PC-3 (cell line): Measurements from ENCODE around the gene ADCY3. TPM values are rescaled to one million over a fixed set of nuclear protein-coding genes. Genes with fewer than 3 reads are reported as not detected.

ENCODE experiments used
- ATAC-seq: fragments of 200-7000 bp; cut with Tn5 transposase; 2 replicates; pipeline ENCODE4 v1.9.1; 2020; ENCODE audit warnings: mild to moderate bottlenecking, moderate library complexity
- BruUV-seq: library from RNA; stranded (reverse); fragments of 400-500 nt; replicated peaks from 2 replicates; lab custom pipeline; 2021; lab: Mats Ljungman, UMichigan
- CTCF ChIA-PET: fragments of 300-600 bp; sonication (Branson Sonifier 250); formaldehyde crosslinking; loops from one replicate; lab custom pipeline; 2022; ENCODE audit warnings: antibody characterized with exemption; lab: Charles Lee
- POLR2A ChIA-PET: fragments of 300-600 bp; sonication (Branson Sonifier 250); formaldehyde crosslinking; loops from one replicate; lab custom pipeline; 2022; ENCODE audit warnings: antibody characterized with exemption; ENCODE audit not compliant: unreplicated experiment; lab: Charles Lee
- DNase-seq: peaks from one replicate; pipeline ENCODE4 v3.0.0-alpha.2; 2015
- H2AFZ ChIP-seq: fragments of 300-600 bp; sonication (generic); 2 replicates; pipeline ENCODE4 v1.6.0; 2016; ENCODE audit warnings: antibody characterized with exemption, low read length
- H3F3A ChIP-seq: fragments of 300-600 bp; sonication (generic); one replicate; pipeline ENCODE4 v1.6.0; 2017; ENCODE audit warnings: antibody characterized with exemption, low read length, control low read depth, mild to moderate bottlenecking; ENCODE audit not compliant: unreplicated experiment
- H3K27ac ChIP-seq: fragments of 300-600 bp; sonication (generic); 2 replicates; pipeline ENCODE4 v1.5.1; 2016; ENCODE audit warnings: mild to moderate bottlenecking, low read length
- H3K27me3 ChIP-seq: fragments of 300-600 bp; sonication (generic); 2 replicates; pipeline ENCODE4 v1.6.1; 2016; ENCODE audit warnings: low read length, mixed read lengths
- H3K36me3 ChIP-seq: fragments of 300-600 bp; sonication (generic); 2 replicates; pipeline ENCODE4 v1.6.1; 2016; ENCODE audit warnings: low read depth, mixed run types, low read length, mixed read lengths
- H3K4me1 ChIP-seq: fragments of 300-600 bp; sonication (generic); 2 replicates; pipeline ENCODE4 v1.5.1; 2016; ENCODE audit warnings: low read length; ENCODE audit not compliant: insufficient read depth
- H3K4me2 ChIP-seq: fragments of 300-600 bp; sonication (generic); 2 replicates; pipeline ENCODE4 v1.6.0; 2016; ENCODE audit warnings: low read length
- H3K4me3 ChIP-seq: fragments of 300-600 bp; sonication (generic); 2 replicates; pipeline ENCODE4 v1.5.1; 2016; ENCODE audit warnings: mild to moderate bottlenecking, low read length, mixed read lengths
- H3K79me2 ChIP-seq: fragments of 300-600 bp; sonication (generic); 2 replicates; pipeline ENCODE4 v1.6.1; 2017; ENCODE audit warnings: low read length, mixed read lengths
- H3K9ac ChIP-seq: fragments of 300-600 bp; sonication (generic); 2 replicates; pipeline ENCODE4 v1.6.0; 2016; ENCODE audit warnings: mild to moderate bottlenecking, low read length
- H3K9me2 ChIP-seq: fragments of 300-600 bp; sonication (generic); replicated peaks from 2 replicates; pipeline ENCODE4 v1.6.1; 2016; ENCODE audit warnings: mixed run types, low read length, mixed read lengths
- H3K9me3 ChIP-seq: fragments of 300-600 bp; sonication (generic); 2 replicates; pipeline ENCODE4 v1.6.1; 2016; ENCODE audit warnings: low read length, mixed read lengths
- H4K20me1 ChIP-seq: fragments of 300-600 bp; sonication (generic); 2 replicates; pipeline ENCODE4 v1.6.1; 2016; ENCODE audit warnings: low read length, mixed read lengths
- EZH2 ChIP-seq: fragments of 300-600 bp; sonication (generic); IDR thresholded peaks from one replicate; pipeline ENCODE4 v1.6.1; 2017; ENCODE audit warnings: antibody characterized with exemption, mild to moderate bottlenecking, low read length; ENCODE audit not compliant: unreplicated experiment
- EZH2phosphoT487 ChIP-seq: fragments of 300-600 bp; sonication (generic); IDR thresholded peaks from 2 replicates; pipeline ENCODE4 v1.6.1; 2018; ENCODE audit warnings: mild to moderate bottlenecking, antibody characterized with exemption, low read length, borderline replicate concordance
- intact Hi-C: fragments of 100-400 bp; cut with micrococcal nuclease; formaldehyde crosslinking; loops from 2 replicates; pipeline ENCODE4 v1.9.0; 2023
- total RNA-seq: library from RNA; depleted of rRNA; stranded (reverse); fragments of >200 nt; gene quantifications from 2 replicates; pipeline ENCODE4 v1.2.3, GENCODE V29; 2014
- TF ChIP-seq, protein P1 (sequence below): fragments of 300-600 bp; sonication (generic); conservative IDR thresholded peaks from 2 replicates; pipeline ENCODE4 v1.5.1; 2017; ENCODE audit warnings: antibody characterized with exemption, low read depth, mild to moderate bottlenecking, low read length

The ADCY3 gene
- total RNA-seq, 1 experiment from 2014 or later = 52.0 TPM

DNA sequence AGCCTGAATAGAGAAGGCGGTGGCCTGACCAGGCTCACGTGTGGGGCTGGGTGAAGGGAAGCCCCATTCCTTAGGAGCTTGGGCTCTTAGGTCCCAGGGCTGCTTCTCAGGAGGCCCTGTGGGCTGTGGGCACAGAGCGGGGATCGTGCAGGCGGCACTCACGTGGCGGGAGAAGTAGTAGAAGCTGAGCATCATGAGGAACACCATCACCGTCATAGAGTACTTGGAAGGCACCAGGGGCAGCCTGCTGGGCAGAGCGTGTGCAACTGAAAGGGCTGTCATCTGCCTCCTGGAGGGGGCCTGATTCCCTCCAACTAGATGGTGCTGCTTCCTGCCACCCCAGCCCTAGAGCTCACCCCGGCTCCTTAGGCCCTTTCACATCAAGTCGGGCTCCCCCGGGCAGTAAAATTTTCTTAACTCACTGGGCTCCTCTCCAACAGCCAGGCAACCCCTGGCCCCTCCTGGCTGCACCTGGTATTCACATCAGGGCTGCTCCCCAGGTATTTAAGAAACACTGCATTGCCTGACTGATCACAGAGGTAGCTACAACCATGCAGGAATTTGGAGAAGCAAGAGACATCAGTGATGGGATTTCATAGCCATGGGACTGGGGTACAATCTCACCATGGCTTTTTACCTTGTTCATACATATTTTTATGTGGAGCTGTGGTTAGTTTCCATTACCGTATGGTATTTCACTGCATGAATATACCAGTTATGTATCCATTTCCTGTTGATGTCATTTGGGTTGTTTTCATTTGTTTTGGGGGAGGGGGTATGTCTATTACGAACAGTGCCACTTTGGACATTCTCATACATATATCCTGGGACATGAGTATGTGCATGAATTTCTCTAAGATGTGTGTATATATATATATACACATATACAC, 93.9 kb downstream of the ADCY3 start:
- H3F3A ChIP-seq = no peaks in the 10 kb centered on the region
- H3K27ac ChIP-seq = peak overlapping the region; percentile 88
- POLR2A ChIA-PET = interaction anchor here (0.6 kb wide), 1 partner anchor 33 kb away, joined by 4 read pairs; the partner anchor contains the start of gene CENPO
- H3K4me3 ChIP-seq = no peak overlapping the region; the same call in 1 of the 2 replicates
- H3K4me1 ChIP-seq = peaks cover 22% of the 10 kb centered on the region
- H3K4me2 ChIP-seq = peak overlapping the region; percentile 67
- TF ChIP-seq, protein P1, sequence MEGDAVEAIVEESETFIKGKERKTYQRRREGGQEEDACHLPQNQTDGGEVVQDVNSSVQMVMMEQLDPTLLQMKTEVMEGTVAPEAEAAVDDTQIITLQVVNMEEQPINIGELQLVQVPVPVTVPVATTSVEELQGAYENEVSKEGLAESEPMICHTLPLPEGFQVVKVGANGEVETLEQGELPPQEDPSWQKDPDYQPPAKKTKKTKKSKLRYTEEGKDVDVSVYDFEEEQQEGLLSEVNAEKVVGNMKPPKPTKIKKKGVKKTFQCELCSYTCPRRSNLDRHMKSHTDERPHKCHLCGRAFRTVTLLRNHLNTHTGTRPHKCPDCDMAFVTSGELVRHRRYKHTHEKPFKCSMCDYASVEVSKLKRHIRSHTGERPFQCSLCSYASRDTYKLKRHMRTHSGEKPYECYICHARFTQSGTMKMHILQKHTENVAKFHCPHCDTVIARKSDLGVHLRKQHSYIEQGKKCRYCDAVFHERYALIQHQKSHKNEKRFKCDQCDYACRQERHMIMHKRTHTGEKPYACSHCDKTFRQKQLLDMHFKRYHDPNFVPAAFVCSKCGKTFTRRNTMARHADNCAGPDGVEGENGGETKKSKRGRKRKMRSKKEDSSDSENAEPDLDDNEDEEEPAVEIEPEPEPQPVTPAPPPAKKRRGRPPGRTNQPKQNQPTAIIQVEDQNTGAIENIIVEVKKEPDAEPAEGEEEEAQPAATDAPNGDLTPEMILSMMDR = 0 out of 2 replicates have a peak, but pooled peaks have one; percentile 15
- TF ChIP-seq EZH2 (no peak), EZH2phosphoT487 (no peak)
- no peak overlapping the region for H2AFZ ChIP-seq
- H3K9me3 ChIP-seq = no peaks in the 10 kb centered on the region
- no peaks in the 10 kb centered on the region for H4K20me1 ChIP-seq
- no peaks in the 10 kb centered on the region for H3K9me2 ChIP-seq
- H3K27me3 ChIP-seq = no peaks in the 10 kb centered on the region
- peak; percentile 65 for DNase-seq
- H3K36me3 ChIP-seq = peaks cover 20% of the 10 kb centered on the region
- peak; percentile 37 for ATAC-seq
- CTCF ChIA-PET = interaction anchor here (0.6 to 3.1 kb wide), 2 partner anchors 34 to 488 kb away, joined by 3 to 23 read pairs; partner anchors contain the start of genes CENPO and PTRHD1
- H3K9ac ChIP-seq = peak overlapping the region; percentile 49
- intact Hi-C loops = loop anchor here (2.0 kb wide), 1 partner anchor 335 kb away; the partner anchor contains the start of gene NCOA1
- BruUV-seq = no TSS peak
- no peaks in the 10 kb centered on the region for H3K79me2 ChIP-seq

DNA sequence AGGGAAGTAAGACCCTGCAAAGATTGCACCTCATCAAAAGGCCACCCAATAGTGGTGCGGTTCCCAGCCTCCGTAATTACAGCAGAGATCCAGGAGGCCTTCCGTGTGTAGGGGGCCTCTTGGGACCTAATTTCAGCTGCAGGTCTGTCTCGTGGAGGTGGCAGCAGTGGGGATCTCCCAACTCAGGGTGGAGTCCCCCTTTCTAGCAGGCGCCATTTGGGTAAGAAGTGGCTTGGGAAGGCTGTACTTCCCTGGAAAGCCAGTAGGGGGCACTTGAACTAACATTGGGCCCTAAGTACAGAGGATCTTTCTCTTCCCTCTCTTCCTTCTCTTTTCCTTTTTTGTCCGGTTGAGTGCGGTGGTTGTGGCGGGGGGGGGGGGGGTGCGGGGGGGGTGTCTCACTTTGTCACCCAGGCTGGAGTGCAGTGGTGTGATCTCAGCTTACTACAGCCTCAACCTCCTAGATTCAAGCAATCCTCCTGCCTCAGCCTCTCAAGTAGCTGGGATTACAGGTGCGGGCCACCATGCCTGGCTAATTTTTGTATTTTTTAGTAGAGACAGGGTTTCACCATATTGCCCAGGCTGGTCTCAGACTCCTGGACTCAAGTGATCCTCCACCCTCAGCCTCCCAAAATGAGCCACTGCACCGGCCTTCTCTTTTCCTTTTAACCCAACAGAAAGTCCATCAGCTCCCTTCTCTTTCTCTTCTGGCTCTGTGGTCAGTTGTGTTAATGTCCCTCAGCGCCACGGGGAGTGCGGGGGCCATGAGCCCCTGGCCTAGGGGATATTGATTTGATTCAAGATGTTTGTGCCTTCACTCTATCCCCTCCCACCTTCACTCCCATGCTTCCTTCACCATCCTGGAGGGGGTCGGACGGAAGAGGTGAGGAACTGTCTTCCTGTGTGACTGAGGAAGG, 94.8 kb downstream of the ADCY3 start:
- Histone ChIP-seq H3F3A (no peaks in the 10 kb centered on the region), H3K27me3 (no peaks in the 10 kb centered on the region), H3K36me3 (peaks cover 27% of the 10 kb centered on the region), H3K79me2 (no peaks in the 10 kb centered on the region), H3K9me2 (no peaks in the 10 kb centered on the region), H3K9ac (peak overlapping the region; percentile 49), H3K27ac (peak overlapping the region; percentile 88), H3K4me3 (no peak overlapping the region), H3K4me2 (peak overlapping the region; percentile 67), H3K4me1 (peaks cover 22% of the 10 kb centered on the region), H2AFZ (no peak overlapping the region), H4K20me1 (no peaks in the 10 kb centered on the region), H3K9me3 (no peaks in the 10 kb centered on the region)
- CTCF ChIA-PET = interaction anchor here (3.1 kb wide), 1 partner anchor 33 kb away, joined by 23 read pairs; the partner anchor contains the start of genes CENPO and PTRHD1
- TF ChIP-seq EZH2phosphoT487 = no peak
- TF ChIP-seq, protein P1 = peak; percentile 57
- TF ChIP-seq EZH2 = no peak
- no TSS peak for BruUV-seq
- peak; percentile 20 for DNase-seq
- ATAC-seq = no peak
- intact Hi-C loops = no loop called here
- POLR2A ChIA-PET = no interaction called here
